ENCODE results near the gene DDX28. TPM values are rescaled to one million over a fixed set of nuclear protein-coding genes. Genes with fewer than 3 reads are reported as not detected.

The DDX28 gene
- total and polyA plus RNA-seq, 10 of the 15 experiments (the other 5 are each of a cell fraction or from before 2014, with no cell fraction given), result 3.6 to 40.4 (median 20.0) TPM

- TF ChIP-seq RAD51 (IDR thresholded peaks at IDR 0.05) (no peak), MYC (IDR thresholded peaks at IDR 0.05; ENCODE audit: insufficient read depth, insufficient read length, insufficient replicate concordance, low read length, severe bottlenecking) (no peak), RUNX3 (IDR thresholded peaks at IDR 0.05; ENCODE audit: low read length) (peak; percentile 55; the same call in 1 of the 2 replicates), CBX3 (IDR thresholded peaks at IDR 0.05; ENCODE audit: borderline replicate concordance, low read depth) (no peak), ZNF622 (IDR thresholded peaks at IDR 0.05) (no peak), BRCA1 (IDR thresholded peaks at IDR 0.05; ENCODE audit: low read depth, low read length) (no peak), YBX1 (IDR thresholded peaks at IDR 0.05) (no peak), ZNF592 (IDR thresholded peaks at IDR 0.05) (no peak), CTCF (IDR thresholded peaks at IDR 0.05 in 2 of 3, conservative IDR thresholded peaks at IDR 0.05 in 1 of 3; ENCODE audit: control insufficient read depth in 2 of 3, extremely low read depth in 1 of 3, insufficient read depth in 1 of 3, low read depth in 3 of 3, low read length in 3 of 3) (0 out of 6 replicates have a peak, but pooled peaks of 2 of the 3 experiments have one; percentile 4 to 8), RFX5 (IDR thresholded peaks at IDR 0.05; ENCODE audit: low read depth, low read length) (no peak), PAX5 (IDR thresholded peaks at IDR 0.05; ENCODE audit: borderline replicate concordance, low read depth, low read length) (peak; percentile 92), RAD21 (IDR thresholded peaks at IDR 0.05; ENCODE audit: insufficient read depth, low read depth, low read length) (peak; percentile 13; the same call in 1 of the 2 replicates), HDGF (IDR thresholded peaks at IDR 0.05) (no peak), HDAC6 (IDR thresholded peaks at IDR 0.05; ENCODE audit: unreplicated experiment) (no peak), EP300 (IDR thresholded peaks at IDR 0.05; ENCODE audit: borderline replicate concordance in 1 of 2, control insufficient read depth in 1 of 2, low read depth in 2 of 2, low read length in 2 of 2) (no peak), IRF5 (IDR thresholded peaks at IDR 0.05; ENCODE audit: borderline replicate concordance) (no peak), NR2C1 (IDR thresholded peaks at IDR 0.05) (no peak), TCF12 (IDR thresholded peaks at IDR 0.05; ENCODE audit: low read depth, low read length) (no peak), IKZF1 (conservative IDR thresholded peaks at IDR 0.05) (0 out of 2 replicates have a peak, but pooled peaks have one; percentile 12), ZNF274 (IDR thresholded peaks at IDR 0.05; ENCODE audit: insufficient read depth, insufficient read length) (no peak)
Measured at GRCh38 chr16:68070806-68071517, 47.9 kb upstream of the DDX28 start (continued).

Measured in GM12878 (cell line).